Fibroblast of skin of right biceps (primary cell): Measurements from ENCODE around the gene ZBTB14.
A peak's percentile ranks its signal among the peaks of the same experiment; 100 is the strongest.

Experiments used
- DNase-seq: peaks from one replicate; pipeline ENCODE4 v3.0.0-alpha.2; 2013

ZBTB14 gene

DNA sequence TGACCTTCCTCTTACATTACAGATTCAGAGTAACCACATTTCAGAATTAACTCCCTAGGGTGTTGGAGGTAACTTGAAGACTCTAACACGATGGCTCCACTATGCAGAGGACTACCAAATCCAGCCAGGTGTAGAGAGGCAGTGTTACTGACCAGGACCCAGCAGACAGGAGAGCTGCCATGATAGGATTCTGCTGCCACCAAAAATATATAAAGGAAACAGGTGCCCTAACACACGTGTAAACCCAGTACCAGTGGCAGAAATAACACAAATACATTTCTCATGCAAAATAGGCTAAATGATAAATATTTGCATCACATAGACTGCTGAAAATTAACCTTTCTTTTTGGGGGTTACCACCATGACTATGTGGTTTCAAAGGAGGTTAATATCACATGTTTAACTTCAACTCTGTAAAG lies 7.0 kb downstream of the ZBTB14 start:
- no peak for DNase-seq

GRCh38 chr18:5287854-5288253 lies 7.7 kb downstream of the ZBTB14 start:
- no peak for DNase-seq

- peak; percentile 18 for DNase-seq
Measured at GRCh38 chr18:5286525-5286924, 9.0 kb downstream of the ZBTB14 start.

GRCh38 chr18:5285326-5285725 lies 10.2 kb downstream of the ZBTB14 start:
- no peak for DNase-seq

GRCh38 chr18:5284808-5285207 lies 10.7 kb downstream of the ZBTB14 start:
- DNase-seq: no peak

DNA sequence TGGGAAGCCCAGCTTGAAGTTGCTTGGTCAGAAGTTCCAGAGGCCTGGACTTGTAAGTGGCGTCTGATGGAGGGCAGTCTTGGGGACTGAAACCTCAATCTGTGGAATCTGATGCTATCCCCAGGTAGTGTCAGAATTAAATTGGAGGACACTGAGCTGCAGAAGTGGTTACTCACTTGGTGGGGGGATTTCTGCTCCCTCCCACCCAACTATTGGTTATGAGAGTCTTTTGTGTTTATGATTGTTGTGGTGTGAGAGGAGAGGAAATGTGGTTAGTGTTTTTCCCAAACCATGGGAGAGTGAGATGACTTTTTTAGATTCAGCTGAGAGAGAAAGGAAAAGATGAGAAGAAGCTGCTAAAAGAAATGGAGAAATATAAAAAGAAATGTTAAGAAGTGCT lies 12.8 kb downstream of the ZBTB14 start:
- no peak for DNase-seq

GRCh38 chr18:5276947-5277346 lies 18.6 kb downstream of the ZBTB14 start:
- no peak for DNase-seq

DNA sequence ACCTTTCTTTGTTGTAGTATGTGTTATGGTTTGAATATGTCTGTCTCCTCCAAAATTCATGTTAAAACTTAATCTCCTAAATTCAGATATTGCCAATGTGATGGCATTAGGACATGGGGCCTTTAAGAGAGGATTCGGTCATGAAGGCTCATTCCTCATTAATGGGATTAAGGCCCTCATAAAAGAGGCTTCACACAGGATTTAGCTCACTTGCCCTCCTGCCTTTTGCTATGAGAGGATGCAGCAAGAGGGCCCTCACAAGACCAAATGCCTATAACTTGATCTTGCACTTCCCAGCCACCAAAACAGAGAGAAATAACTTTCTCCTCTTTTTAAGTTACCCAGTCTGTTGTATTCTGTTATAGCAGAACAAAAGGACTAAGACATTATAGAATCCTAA lies 19.7 kb downstream of the ZBTB14 start:
- no peak for DNase-seq

DNA sequence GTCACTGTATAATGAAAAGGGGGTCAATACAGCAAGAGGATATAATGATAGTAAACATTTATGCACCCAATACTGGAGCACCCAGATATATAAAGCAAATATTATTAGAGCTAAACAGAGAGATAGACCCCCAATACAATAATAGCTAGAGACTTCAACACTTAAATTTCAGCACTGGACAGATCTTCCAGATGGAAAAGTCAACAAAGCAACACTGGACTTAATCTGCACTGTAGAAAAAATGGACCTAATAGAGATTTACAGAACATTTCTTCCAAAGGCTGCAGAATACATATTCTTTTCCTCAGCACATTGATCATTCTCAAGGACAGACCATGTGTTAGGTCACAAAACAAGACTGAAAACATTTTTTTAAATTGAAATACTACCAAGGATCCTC lies 26.7 kb downstream of the ZBTB14 start:
- no peak for DNase-seq

DNA sequence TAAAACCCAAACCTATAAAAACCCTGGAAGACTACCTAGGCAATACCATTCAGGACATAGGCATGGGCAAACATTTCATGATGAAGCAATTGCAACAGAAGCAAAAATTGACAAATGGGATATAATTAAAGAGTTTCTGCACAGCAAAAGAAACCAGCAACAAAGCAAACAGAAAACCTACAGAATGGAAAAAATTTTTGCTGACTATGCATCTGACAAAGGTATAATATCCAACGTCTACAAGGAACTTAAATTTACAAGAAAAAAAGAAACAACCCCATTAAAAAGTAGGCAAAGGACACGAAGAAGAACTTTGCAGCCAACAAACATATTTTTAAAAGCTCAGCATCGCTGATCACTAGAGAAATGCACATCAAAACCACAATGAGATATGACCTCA lies 28.8 kb downstream of the ZBTB14 start:
- no peak for DNase-seq

DNA sequence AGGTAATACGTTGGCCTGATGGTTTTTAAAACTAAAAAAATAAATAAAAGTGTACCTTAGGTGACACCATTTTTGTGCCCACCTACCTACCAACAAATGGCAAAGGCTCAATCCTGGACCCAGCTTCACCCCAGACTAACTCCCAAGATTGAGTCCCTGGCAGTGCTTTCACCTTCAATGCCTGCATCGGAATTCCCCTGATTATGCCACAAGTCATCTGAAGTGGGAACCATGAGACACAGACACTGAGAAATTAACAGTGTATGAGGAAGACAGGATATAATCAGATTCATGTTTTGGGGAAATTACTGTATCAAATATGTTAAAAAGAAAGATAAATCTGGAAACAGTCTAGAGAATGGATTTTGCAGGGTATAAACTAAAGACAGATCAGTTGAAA lies 41.6 kb downstream of the ZBTB14 start:
- DNase-seq: no peak

GRCh38 chr18:5251117-5251516 lies 44.4 kb downstream of the ZBTB14 start:
- no peak for DNase-seq

DNA sequence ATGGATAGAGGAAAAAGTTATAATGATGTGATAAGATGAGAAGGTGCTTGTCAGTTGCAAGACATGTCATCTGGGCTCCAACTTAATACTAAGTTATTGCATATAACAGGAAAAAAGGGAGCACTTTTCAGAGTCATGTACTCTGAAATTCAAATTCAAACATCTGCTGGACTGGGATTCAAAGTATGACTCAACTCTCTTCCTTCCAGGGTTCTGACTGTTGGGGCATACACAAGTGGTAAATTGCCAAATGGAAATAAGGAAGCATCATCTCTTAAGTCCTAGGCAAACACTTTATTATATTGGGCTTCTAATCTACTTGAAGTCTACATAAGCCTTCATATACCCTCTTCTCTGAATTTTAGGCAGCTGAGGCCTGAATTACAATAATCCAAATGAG lies 44.9 kb downstream of the ZBTB14 start:
- DNase-seq: no peak

DNA sequence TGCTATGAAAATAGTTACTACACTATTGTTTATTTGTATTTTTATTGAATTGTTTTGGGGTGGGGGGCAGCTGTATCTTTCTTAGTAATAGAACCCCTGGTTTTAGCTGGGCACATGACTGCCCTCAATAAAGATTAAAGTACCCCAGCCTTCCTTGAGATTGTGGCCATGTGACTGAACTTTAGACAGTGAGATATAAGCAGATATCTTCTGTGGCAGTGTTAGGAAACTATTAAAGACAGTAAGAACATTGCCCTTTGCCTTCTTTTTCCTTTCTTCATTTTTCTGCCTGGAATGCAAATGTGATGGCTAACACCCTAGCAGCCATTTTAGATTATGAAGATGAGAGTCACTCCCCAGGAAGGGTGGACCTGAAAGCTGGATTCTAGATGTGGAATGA lies 50.6 kb downstream of the ZBTB14 start:
- no peak for DNase-seq

DNA sequence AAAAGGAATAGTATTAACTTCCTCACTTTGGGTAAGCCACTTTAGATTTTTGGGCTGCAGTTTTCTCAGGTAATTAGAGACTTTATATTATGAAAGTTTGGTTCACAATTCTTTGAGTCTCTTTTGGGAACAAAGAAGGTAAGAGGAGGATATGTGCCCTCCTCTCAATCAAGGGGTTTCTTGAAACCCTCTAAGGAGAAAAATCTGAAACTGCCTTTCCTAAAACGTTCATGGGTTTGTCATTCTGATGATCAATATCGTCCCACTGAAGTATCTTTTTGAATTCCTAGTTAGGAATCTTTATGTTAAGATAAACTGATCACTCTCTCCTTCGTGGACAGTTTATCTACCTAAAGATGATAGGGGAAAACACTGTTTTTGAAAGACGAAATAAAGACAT lies 56.1 kb downstream of the ZBTB14 start:
- DNase-seq: no peak
